HS-27A (cell line): Measurements from ENCODE around the gene DUSP3.

Experiments used
- DNase-seq: peaks from one replicate; pipeline ENCODE4 v3.0.0-alpha.2; 2012; ENCODE audit warnings: low read depth, missing footprints

Gene DUSP3

DNA sequence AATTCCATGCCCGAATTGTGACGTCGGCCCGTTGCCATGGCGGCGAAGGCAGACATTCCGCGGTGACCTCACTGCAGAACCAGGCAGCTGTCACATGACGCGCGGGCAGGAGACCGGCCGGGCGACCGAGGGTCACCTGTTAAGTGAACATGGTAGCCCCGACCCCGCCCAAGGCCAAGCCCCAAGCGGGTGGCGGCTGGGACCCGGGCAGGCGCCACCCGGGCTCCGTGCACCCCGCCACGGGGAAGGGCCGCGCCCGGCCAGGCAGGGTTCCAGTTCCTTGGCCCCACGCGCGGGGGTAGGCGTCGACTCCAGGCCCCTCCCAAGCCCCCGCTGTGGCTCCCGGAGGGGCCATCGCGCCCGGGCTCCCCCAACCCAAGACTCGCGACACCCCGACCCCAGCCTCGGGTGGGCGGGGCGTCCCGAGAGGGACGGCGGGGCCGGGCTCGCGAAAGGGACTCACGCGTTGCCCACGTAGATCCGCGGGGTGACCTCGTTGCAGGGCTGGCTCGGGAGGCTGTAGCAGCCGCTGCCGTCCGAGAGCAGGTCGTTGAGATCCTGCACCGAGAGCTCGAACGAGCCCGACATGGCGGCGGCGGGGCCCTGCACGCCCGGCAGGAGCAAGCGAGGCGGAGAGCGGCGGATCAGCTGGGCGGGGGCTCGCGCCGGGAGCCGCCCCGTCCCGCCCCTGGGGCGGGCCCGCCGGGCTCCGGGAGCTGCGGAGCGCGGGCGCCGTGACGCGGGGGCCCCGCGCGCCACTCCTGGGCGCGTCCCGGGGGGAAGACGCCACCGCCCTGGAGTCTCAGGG lies at the start of gene DUSP3:
DUSP3 (minus strand) TSS at position 641 of the 808 bp plus-strand sequence; CDS start at position 588, 53 bp downstream.
- no peak for DNase-seq

DNA sequence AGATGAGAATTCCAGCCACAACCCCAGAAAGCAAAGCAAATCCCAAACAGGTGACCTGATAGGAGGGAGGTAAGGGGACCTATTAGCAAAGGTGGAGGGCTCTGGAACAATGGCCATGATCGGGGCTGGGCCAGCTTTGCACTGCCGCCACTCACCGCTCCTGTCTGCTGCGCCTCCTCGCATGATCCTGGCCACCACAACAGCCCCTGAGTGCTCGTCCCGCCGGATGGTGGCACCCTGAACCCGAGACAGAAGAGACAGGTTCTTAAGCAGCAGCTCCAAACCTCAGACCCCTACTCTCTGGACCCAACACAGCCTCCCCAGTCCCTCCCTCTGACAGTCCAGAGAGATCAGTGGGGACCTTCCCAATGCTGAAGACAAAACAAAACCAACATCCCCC lies 48.8 kb upstream of the DUSP3 start:
- no peak for DNase-seq

DNA sequence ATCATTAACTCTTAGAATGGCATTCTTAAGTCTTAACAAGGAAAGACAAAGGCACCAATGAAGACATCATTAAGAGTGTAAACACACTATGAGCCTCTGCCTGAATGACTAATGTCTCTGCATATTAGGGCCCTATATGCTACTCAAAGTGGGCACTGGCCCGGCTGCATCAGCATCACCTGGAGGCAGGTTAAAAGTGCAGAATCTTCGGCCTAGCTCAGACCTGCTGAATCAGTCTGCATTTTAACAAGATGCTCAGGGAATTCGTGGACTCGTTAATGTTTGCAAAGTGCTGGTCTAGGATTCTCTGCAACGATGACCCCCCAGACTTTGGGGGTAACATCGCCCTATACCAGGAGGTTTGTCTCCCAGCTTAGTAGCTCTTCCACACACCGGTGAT lies 47.4 kb upstream of the DUSP3 start:
- no peak for DNase-seq

DNA sequence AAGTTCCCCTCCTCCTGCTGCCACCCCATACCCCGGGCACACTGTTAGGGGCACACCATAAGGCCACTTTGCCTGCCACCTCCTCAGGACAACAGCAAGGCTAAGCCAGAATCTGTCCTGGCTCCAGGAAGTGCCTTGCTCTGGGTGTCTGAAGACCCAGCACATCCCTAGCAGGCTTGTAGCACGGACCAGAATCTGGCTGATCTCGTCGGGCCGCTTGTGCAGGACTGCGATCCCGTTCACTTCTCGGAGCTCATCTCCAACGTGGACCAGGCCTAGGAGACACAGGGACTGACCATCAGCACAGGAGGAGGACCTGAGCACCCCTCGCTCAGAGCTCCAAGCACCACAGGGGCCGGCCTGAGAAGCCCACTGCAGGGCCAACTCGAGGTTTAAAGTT lies 46.8 kb upstream of the DUSP3 start:
- DNase-seq: no peak

DNA sequence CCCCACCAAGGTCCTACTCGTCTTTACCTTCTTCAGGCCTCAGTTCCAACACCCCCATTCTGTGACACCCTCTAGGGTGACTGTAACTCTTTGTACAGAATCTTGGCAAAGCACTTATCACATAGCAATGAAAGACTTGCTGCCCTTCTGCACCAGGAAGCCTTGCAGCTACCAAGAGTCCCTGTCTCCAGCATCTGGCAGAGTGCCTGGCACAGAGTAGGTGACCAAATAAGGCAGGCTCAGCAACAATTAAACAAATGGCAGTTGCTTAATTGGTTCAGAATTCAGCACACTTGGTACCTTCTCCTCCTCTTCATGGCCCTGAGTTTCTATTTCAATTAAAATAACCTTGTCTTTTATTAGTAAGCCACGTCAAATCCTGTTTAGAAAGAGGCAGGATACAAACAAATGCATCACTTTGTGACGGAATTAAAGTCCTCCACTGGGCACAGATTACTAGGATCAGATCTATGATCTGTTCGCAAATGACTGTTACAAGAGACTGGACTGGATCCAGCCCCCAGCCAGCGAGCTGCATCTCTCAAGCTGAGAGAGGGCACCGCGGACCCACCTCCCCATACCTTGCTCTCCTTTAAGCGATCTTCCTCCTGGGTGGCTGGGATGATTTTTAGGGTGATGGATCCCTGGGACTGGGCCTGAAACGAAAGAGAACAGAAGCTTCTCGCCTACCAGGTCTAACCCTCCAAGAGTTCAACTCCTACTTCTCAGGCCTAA lies 44.7 kb upstream of the DUSP3 start:
- no peak for DNase-seq

DNA sequence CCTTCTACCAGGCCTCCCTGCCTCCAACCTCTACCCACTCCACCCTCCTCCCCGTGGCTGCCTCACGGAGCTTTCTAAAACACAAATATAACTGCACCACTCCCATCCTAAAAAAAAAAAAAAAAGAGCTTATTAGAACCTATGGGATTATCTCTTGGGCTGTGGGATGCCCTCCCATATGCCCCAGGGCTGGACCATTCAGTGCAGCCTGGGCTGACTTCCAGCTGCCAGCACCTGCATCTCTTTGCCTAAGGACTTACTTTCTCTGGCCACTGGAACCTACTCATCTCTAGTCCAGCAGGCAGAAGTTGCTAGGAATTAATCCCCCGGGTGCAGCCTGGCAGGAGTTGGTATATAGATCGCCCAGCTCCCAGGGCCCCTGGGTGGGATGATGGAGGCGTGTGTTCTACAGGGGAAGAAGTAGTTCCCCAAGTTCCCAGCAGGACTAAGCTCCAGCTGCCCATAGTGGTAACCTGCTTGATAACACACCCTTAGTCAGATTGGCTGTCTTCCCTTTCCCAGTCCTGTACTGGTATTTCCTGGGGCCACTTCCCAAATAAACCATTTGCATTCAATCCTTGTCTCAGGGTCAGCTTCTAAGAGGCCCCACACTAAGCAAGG lies 43.9 kb upstream of the DUSP3 start:
- no peak for DNase-seq

DNA sequence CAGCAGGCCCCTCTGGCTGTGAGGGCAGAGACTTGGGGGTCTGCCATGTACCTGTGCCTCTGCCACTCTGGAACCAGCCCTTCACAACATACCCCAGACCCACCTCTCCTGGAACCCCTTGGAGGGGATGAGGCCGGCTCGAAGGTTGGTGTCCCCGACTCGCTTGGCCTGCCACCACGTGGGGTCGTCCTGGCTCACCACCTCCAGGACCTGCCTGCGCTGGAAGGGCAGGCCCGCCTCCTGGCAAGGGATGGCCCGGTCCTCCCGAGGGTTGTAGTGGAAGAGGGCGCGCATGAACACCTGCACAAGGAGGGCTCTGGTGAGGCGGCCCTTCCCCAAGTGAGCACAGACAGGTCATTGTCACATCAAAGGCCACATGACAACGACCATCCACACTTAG lies 42.0 kb upstream of the DUSP3 start:
- no peak for DNase-seq

DNA sequence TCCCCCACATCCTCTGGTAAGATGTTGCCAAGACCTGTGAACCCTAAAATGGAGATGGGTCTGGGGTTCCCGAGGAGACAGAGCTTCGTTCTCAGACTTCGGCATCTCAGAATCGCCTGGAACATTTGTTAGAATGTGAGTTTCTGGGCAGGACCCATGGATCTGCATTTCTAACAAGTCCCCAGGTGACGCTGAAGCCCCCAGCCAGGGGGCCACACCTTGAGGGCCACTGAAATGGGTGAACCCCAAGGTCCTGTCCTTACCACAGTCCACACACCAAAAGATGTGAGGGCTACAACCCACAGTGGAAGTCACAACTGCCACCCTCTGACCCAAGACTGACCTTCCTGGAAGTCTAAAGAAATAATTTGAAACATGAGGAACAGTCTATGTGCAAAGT lies 40.2 kb upstream of the DUSP3 start:
- no peak for DNase-seq

DNA sequence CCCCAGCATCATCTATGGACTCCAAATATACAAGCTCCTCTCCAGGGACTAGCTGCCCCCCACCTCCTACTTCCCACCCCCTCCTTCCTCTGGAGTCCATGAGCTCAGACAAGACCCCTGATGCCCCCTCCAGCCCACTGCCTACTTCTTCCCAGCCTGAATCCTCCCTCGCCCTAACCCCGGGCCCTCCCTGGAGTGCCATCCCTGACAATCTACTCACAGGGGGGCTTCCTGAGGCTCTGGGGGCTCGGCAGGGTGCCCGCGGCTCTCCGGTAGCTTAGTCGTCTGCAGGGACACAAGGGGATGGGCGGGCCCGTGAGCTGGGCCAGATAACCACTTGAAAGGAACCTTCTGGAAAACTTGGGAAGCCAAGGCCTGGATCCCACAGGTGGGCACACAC lies 39.0 kb upstream of the DUSP3 start:
- DNase-seq: no peak

DNA sequence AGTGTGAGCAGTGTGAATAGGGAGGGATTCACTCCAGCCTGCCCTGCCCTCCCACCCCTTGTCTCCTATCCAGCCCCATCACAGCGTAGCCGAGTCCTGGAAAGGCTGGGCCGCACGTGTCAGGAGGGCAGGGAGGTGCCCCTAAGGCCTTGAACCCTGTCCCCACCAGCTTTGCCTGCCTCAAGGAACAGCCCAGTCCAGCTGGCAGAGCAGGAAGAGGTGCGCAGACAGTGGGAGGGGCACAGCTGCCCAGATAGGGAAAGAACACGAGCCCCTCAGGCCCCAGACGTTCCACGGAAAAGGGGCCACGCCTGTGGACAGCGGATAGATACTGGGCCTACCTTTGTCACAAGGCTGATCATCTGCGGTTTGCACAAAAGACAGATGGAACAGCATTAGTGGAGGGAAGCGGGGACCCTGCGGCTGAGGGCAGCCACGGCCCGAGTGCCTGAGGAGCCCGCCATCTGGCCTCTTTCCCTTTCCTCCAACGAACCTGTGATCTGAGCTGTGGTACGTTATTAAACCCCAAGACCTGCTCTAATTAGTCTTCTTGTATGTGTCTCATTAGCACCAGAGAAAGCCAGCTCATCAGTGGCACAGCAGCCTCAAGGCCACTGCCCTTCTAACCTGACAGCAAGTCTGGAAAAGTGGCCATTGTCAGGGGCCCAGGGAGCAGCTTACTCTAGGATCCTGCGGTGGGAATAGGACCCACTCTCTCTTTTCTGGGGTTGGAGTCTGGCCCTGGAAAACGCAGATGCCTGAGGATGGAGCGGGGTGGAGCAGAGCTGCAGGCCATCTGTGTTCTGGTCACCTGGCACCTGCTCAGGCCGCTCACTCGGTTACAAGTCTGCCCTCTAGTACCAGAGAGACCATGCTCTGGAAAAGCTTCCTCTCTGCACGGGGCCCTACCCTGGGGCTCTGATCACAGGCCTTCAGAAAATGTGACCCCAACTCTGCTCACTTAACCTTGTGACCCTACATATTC lies 37.9 kb upstream of the DUSP3 start:
- DNase-seq: no peak

DNA sequence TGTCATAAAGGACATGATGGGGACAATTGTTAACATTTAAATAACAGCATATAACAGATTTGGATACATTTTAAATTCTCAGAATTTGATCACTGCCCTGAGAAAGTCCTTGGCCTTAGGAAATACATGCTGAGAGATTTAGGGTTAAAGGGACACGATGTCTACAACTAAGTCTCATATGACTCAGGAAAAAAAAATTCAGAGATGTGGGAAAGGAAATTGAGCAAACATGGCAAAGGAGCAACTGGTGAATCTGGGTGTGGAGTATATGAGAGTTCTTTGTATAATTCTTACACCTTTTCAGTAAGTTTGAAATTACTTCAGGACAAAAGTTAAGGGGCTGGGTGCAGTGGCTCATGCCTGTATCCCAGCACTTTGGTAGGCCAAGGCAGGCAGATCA lies 35.9 kb upstream of the DUSP3 start:
- no peak for DNase-seq

DNA sequence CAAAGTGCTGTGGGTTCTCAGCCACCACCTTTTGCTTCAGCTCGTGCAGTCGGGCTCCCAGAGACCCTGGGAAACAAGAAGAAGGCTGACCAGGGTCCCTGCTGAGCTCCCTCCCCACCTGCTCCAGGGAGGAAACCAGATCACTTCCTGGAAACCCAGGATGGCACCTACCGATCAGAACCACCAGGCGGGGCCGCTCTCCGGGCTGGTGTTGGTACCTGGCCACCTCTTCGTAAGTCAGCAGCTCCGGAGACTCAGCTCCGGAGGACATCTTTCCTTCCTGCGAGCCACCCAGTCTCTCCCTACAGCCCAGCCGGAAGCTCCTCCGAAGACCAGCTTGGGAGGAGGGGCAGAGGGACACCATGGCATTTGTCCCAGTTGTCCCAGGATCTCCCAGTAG lies 35.2 kb upstream of the DUSP3 start:
- no peak for DNase-seq

DNA sequence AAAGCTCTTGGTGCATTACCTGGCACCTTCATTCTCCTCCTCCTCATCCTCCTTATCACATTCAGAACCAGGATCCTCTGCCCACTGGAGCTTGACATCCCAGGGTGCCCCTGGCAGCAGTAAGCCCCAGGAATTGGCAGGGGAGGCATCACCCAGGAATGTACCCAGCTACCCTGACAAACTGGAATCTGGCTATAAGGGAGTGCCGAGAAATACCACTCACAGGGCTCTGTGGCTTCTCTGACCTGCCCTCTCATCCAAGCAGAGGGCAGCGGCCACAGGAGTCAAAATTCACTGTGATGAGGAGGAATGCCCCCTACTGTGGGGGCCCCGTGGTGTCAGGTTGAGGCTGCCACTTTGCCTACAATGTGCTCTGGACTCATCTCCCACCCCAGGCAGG lies 34.6 kb upstream of the DUSP3 start:
- no peak for DNase-seq

DNA sequence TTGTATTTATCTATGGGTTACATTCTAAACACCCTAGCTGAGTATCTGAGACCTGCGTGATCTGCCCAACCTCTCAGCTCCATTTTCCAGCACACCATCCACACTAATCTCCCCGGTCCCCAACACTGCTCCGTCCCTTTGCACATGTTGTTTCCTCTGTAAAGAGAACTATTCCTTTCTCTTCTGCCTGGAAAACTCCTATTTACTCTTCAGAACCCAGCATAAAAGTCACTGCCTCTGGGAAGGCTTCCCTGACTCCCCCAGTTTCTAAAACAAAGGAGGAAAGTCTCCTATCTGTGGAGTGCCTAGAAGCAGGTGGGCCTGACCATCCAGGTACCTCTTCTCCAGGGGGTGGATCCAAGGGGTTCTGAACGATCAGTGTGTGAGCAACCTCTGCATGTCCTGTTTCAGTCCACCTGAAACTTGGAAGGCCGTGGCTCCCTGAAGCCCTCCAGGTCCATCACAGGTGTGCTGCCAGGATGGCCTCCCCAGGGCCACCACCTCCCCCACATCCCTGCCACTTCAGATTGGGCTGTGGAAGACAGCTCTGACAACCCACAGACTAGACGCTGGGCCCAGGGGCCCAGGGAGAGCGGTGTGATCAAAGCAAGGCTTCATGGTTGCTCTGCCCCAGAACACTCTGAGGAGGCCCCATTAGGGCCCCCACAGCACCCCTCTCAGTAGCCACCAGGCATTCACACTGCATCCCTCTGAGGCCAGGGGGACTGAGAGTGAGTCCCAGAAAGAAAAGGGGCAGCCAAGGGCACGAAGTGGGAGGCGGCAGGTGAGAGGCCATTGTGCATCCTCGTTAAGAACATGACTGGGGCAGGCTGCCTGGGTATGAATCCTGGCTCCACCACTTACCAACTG lies 33.9 kb upstream of the DUSP3 start:
- no peak for DNase-seq

DNA sequence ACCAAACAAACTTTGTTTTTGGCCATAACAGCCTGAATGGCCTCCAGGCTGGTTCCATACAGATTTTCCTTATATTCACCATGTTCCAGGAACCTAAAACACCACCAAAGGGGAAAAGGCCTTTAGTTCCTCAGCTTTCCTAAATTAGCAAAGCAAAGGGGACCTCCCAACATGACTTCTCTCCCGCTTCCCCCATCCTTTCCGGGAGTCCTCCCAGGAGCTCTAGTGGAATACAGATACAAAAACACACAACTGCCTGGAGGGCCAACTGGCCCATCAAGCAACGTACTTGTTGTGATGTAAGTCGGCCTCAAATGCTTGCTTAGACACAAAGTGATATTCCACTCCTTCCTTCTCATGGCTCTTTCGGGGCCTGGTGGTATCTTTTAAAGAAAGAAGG lies 32.0 kb upstream of the DUSP3 start:
- DNase-seq: no peak

DNA sequence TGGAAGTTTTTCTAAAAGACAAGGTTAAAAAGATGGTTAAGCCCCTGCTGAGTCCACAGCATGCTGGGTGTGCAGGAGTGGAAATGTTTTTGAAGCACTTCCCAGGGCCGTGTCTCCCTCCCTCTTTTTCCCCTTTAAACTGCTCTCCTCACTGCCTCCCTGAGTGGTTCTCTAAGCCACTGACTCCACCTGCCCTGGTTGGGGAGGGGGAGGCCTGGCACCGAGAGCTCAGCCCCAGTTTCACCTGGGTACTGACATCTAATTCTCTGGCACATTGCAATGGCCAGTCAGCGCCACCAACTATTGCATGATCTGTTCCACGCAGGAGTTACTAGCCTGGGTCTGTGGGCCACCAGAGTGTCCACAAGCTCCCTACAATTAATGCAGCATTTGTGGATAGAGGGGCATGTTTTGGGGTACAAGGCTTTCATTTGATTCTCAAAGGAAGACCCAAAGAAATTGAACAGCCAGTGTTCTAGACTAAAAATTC lies 31.5 kb upstream of the DUSP3 start:
- DNase-seq: no peak

DNA sequence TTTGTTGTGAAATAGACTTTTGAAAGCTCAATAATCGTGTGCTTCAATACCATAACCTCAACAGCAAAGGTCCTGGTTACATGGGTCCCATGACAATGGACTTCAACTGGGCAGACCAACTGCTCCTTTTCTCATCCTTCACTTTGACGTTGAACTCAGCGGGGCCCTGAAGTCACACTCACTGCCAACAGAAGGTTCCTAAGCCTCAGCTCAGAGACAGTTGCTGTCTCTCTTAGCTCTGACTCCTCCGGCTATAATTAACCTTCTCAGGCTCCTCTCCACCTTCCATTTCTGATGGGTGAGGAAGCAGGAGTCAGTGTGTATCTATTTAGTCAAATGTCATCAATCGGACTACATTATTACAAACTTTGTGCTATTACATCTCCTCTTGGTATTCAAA lies 30.3 kb upstream of the DUSP3 start:
- DNase-seq: no peak

DNA sequence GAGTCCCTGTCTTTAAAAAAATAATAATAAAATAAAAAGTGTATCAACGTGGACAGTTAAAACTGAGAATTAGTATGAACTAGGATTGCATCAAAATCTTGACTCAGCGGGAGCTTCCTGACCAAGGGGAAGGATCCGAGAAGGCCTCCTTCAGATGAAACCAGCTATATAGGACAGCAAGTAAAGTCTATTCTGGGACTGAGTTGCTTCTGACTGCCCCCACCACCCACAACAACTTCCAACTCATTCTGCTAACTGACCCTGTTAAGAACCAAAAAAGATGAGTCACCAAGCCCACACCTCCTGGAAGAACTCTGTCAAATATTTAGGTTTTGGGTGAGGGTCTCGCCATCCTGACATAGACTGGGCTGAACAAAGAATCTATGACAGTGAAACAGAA lies 29.3 kb upstream of the DUSP3 start:
- no peak for DNase-seq

DNA sequence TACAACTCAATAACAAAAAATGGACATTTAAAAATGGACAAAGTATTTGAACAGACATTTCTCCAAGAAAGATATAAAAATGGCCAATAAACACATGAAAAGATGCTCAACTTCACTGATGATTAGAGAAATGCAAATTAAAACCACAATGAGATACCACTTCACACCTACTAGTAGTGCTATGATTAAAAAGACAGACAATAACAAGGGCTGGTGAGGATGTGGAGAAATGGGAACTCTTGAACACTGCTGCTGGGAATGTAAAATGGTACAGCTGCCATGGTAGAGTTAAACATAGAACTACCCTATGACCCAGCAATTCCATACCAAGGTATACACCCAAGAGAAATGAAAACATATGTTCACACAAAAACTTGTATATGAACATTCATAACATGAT lies 26.3 kb upstream of the DUSP3 start:
- DNase-seq: no peak

DNA sequence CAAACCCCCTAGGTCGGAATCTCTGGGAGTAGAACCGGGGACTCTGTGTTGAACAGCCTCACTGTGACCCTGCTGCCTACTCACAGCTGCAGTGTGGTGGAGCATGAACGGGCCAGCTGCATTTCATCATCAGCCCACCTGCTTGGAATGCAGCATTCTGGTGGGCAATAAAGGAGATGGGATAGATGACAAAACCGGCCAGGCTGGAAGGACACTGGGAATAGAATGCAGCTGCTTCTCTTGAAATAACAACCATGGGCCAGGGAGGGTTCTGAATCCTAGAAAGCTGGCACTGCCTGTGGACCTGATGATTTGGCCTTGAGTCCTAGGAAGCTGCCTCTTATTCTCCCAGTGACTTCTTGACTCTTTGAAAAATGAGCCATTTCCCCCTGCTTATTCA lies 25.0 kb upstream of the DUSP3 start:
- no peak for DNase-seq

DNA sequence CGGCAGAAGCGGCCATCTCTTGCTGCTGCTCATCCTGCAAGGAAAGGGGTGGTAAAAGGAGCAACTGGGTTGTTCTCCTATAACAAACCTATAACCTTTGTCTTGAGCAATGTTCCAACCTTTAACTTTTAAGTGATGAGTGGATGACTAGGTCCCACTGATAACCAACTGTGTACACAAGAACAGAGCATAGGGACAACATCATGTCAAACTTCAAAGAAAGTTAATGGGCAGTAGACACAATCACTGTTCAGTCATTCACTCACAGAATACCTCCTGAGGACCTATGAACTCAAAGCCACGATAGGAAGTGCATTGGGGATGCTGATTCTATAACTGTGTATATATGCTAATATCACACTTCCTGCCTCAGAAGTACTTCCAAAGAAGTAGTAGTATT lies 23.1 kb upstream of the DUSP3 start:
- DNase-seq: no peak
